Gastroesophageal sphincter (tissue), 3 donors: ENCODE results near the gene OGG1.

Experiments
- EP300 ChIP-seq: sonication (generic); formaldehyde crosslinking; IDR thresholded peaks from one replicate; pipeline ENCODE4 v1.6.1; 2017; ENCODE audit warnings: antibody characterized with exemption, mild to moderate bottlenecking
- POLR2A ChIP-seq, 2 donors: fragments of 450-650 bp; IDR thresholded peaks; one replicate each; pipeline ENCODE4 v1.6.1; 2017; ENCODE audit warnings: antibody characterized with exemption in 2 of 2, mild to moderate bottlenecking in 2 of 2, moderate library complexity in 1 of 2
- POLR2AphosphoS5 ChIP-seq: sonication (generic); formaldehyde crosslinking; IDR thresholded peaks from one replicate; pipeline ENCODE4 v1.6.1; 2017; ENCODE audit warnings: antibody characterized with exemption
- TF ChIP-seq, protein P1 (sequence below), 4 experiments: fragments of 200-600 bp in 2 of 4; fragments of 450-650 bp in 2 of 4; sonication (generic) in 1 of 4; IDR thresholded peaks; one replicate each; pipeline ENCODE4 v1.5.1; 2017 to 2019; ENCODE audit warnings: antibody characterized with exemption in 4 of 4, mild to moderate bottlenecking in 2 of 4, moderate library complexity in 2 of 4

DNA sequence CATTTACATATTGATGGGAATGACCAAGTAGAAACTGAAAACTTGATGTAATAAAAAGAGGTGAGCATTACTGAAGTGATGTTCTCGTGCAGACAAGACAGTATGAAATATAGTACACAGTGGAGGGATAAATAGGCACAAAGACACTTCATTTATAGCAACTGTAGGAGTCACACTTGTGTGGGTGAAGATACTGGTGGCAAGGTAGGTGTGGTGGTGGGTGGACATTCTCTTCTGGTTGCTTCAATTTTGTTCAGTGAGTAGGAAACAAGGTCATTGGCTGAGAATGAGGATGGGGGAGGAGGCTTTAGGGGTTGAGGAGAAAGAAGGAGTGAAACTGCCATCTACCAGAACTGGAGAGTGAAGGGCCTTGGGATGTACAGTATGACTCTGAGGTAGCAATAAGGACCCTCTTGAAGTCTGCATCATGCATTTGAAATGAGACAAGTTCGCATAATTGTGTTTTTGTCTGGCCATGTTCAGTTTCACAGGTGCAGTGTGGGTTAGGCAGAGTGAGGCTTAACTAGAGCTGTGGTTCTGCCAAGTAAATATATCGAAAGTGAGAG, 39.5 kb upstream of the OGG1 start:
- TF ChIP-seq, protein P1, sequence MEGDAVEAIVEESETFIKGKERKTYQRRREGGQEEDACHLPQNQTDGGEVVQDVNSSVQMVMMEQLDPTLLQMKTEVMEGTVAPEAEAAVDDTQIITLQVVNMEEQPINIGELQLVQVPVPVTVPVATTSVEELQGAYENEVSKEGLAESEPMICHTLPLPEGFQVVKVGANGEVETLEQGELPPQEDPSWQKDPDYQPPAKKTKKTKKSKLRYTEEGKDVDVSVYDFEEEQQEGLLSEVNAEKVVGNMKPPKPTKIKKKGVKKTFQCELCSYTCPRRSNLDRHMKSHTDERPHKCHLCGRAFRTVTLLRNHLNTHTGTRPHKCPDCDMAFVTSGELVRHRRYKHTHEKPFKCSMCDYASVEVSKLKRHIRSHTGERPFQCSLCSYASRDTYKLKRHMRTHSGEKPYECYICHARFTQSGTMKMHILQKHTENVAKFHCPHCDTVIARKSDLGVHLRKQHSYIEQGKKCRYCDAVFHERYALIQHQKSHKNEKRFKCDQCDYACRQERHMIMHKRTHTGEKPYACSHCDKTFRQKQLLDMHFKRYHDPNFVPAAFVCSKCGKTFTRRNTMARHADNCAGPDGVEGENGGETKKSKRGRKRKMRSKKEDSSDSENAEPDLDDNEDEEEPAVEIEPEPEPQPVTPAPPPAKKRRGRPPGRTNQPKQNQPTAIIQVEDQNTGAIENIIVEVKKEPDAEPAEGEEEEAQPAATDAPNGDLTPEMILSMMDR (IDR thresholded peaks at IDR 0.05) = no peak
- TF ChIP-seq POLR2A (IDR thresholded peaks at IDR 0.05) (no peak), EP300 (no peak), POLR2AphosphoS5 (no peak)
